Dermis blood vessel endothelial cell (primary cell): ENCODE measurements around the gene ITGB6. TPM values are rescaled to one million over a fixed set of nuclear protein-coding genes. Genes with fewer than 3 reads are reported as not detected.

ENCODE experiments used
- DNase-seq: peaks from one replicate; pipeline ENCODE4 v3.0.0; 2010
- total RNA-seq: library from RNA; depleted of rRNA; stranded (reverse); fragments of >200 nt; gene quantifications from 2 replicates; pipeline ENCODE4 v1.2.3, GENCODE V29; 2014

ITGB6 gene
- total RNA-seq, 1 donor from 2014 or later = 0.85 TPM

DNA sequence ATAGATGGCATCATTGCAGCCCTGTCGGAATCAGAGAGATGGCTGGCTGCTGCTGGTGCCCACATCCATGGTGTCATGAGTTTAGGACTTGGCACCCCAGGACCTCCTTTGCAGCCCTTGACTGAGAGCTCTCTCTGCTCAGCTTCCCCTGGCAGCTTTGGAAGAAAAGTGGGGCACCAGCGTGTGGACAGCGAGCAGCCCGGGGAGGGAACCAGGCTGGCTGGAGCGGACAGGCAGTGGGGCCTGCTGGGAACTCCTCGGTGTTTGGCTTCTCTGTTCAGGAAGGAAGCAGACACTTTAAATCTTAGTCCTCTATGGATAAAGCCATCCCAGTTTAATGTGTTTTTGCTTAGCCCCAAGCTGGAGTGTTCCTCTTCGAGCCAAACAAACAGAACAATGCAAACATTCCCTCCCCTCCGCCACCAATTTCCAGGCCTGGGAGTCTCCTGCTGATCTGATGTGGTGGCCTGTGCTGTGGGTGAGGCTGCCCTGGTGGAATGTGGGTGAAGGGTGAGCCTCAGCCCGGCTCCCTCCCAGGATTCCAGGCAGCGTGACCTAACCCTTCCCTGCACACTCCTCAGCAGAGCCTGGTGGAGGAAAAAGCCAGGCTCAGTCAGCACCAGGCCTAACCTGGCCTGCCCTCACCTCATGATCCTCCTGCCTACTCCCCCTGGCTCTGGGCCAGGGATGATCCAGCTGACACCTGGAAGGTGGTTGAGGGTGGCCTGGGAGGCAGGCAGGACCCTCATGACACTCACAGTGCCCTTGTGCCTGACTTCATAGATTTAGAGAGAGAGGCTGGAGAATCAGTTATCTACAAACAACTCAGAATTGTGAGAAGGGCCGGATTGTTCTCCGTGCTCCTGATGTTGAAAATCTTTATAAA, 21.6 kb upstream of the ITGB6 start:
- peak; percentile 35 for DNase-seq

DNA sequence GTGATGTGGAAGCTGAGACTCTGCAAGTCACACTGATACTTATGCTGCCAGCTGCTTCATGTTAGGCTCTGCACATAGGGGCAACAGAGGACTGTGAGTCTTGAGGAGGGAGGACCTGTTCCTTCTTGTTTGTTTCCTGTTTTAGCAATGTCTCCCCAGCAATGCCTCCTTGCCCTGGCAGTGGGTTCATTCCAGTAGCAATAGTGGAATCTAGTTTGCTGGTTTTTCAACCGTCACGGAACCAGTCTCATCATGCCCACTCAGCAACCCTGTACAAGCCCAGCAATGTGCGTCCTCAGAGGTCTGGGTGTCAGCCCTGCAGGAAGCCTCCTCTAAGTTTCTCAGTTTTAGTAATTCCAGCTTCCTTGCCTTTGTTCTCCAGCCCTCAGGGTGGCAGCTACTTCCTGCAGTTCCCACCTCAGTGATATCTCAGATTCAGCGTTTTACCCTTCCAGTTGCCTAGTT, 20.5 kb upstream of the ITGB6 start:
- peak; percentile 43 for DNase-seq

DNA sequence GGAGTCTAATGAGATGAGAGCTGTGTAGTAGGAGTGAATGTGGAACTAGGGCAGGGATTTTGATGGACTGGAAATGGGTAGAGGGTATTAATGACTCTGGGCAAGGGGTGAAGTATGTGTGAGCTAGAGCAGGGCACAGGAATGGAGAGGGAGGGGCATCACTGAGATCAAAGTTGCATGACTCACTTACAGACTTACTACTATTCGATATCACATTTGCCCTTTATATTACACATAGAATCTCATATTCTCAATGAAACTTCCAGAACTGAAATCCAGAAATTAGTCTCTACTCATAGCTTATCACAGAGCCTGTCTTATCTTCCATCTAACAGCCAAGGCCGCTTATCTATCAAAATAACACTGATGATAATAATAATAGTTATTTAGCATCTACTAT, 20.0 kb upstream of the ITGB6 start:
- DNase-seq = no peak

DNA sequence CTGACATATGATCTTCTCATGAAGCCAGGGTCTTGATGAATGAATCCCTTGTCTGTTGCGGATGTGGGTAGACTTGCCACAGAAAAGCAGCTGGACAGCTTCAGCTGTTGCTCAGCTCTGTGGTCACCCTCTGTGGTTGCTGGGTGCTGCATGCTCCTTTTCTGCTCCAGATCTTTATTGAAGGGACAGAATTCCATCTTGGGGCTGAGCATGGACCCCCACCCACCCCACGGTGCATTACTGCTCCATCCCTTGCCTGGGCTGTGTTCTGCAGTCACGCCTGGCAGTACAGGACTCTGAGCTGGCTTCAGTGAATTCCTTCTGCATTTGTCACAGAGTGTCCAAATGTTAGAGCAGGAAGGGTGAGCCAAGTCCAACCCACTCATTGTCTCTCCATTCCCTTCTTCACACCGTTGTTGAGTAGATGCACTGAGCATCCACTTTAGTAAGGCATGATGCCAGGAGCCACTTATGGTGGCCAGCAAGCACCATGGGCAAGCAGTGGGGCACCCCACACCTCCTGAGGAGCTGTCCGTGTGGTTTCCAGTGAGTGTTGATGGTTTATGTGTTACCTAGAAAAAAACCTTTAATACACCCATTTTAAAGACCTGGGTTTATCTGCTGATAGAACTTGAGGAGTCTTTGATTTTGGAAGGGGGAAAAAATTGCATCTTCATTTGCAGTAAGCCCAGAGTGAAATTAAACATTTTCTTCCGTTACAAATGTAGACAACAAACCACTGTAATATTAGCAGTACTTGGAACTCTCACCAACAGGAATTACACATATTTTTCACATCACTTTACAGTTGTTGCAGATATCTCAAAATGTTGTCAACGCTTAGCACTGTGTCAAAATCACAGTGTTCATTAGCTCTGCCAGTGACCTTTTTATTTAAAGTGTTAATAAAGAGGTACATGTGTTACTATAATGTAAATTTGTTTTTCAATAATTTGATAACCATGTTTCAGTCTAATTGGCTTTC, 14.7 kb upstream of the ITGB6 start:
- peak; percentile 38 for DNase-seq

DNA sequence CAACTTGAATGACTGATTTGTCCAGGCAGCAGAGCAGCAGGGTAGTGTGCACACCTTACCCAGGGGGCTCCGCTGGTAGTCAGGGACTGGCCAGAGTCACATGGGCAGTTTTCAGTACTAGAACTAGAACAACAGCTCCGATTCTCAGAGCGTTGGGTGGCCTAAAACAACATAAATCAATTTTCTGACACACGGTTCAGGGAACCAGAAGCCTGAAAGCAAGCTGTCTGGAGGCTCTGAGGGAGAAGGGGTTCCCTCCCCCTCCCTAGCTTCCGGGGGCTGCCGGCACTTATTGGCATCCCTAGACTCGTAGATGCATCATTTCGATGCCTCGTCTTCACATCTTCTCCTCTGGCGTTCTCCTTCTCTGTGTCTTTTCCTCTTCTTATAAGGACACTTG, 13.4 kb upstream of the ITGB6 start:
- no peak for DNase-seq

DNA sequence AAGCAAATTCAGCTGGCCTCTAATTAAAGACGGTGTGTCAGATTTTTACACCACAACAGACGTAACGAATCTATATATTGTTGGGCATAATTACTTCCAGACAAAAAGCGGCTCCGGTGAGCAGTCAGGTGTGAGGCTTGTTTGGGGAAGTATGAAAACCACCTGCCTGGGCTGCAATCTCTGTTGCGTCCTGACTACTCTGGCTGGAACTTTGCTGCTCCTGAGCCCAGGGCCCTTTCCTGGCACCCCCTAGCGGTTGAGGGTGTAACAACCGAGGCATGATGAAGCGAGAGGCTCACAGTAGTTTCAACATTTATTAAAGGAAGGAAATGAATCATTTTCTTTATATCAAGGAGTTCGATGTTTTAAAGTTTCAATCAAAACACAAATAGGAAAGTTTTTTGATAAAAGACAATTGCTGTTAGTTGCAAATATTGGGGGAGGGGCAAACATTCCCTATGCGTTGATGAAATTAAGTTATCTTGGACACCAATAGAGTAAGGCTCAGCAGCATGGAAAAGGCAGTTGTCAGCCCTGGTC, 10.6 kb upstream of the ITGB6 start:
- peak; percentile 91 for DNase-seq

DNA sequence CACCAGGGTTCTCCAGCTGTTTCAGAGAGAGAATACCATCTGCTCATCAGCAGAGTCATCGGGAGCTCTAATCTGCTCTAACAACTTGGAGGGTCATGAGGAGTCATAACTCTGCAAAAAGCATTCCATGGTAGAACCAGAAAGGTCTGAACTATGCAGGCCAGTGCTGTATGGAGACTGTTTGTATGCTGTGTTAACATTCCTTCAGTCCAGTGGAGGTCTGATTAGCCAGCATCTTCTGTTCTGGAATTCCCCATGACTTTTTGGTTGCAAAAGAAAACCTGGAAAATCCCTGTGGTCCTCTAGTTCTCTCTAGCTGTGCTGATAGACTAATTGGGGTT, 9.4 kb upstream of the ITGB6 start:
- DNase-seq = peak; percentile 45

DNA sequence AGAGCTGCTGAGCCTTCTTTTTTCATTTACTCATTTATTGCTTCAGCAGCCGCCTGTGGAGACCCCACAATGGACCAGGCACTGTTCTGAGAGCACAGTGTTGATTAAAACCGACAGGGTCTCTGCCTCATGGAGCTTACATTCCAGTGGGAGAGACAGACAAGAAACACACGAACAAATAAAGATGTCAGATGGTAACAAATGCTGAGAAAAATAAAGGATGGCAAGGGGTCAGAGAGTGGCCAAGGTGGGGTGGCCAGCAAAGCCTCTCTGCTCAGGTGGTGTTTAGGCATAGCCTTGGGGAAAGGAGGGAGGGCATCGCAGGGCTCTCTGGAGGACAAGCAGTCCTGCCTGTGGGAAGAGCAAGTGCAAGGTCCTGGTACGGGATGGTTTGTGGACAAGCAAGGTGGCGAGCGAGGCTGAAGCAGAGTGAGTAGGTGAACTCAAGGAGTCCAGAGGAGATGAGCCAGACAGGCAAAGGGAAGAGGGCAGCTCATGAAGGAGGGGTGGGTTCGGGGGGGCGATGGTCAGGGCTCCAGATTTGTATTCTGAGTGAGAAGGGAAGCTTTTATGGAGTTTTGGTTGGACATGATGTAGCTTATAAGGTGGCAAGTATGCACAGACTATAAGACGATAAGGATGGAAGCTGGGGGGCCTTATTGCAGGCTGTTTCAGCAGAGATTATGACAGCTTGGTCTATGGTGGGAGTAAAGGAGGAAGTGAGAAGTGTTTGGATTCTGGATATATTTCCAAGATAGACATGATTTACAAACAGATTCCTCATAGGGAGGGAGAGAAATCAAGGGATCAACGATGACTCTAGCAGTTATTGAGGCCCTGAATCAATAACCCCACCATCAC, 8.8 kb upstream of the ITGB6 start:
- DNase-seq = no peak

DNA sequence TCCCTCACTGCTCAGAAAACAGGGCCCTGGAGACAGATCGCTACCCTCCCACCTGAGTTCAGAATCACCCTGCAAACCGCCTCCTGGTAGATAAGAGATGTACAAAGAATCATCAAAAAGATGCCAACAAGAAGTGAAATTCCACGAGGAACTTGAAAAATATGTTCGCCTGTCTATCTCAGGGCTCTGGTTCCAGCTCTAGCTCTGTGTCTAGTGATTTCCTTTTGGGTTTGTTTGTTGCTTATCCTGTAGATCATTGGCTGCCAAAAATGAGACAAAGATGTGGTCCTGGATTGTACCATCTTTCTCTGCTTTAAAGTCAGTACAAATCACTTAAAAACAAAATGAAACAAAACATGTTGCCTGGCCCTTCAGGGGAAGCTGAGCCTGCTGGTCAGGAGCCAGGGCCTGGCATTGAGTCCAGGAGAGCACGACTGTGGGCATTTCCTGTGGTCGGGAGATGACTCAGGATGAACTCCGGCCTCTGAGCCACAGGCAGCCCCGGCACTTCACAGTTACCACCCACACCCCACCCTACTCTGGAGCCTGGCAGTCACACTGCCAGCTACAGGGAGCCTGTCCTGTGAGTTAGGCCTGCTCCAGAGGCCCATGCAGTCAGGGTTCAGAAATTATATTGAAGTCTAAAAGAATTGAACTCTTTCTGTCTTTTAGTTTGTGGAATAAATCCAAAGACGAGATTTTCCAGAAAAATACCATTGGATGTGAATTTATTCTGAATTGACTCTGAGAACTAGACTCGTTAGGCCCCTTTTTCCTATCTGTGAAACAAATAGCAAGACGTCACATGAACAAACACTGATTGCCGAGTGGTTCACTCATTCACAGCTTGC, 8.0 kb upstream of the ITGB6 start:
- DNase-seq = peak; percentile 86

DNA sequence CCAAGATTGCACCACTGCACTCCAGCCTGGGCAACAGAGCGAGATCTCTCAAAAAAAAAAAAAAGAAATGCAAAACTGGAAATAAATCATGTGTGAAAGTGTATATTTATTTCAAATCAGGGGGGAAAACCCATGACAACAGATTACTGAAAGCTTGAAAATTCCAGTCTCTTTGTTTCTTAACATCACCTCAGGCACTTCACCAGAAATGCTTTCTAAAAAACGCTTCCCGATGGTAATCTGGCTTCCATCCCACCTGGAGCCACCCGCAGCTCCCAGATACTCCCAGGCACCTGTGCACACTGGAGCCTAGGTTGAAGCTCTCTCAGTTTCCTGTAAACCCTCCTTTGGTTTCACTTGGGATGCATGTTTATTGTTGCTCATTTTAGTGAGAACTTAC, 7.2 kb upstream of the ITGB6 start:
- DNase-seq = no peak

DNA sequence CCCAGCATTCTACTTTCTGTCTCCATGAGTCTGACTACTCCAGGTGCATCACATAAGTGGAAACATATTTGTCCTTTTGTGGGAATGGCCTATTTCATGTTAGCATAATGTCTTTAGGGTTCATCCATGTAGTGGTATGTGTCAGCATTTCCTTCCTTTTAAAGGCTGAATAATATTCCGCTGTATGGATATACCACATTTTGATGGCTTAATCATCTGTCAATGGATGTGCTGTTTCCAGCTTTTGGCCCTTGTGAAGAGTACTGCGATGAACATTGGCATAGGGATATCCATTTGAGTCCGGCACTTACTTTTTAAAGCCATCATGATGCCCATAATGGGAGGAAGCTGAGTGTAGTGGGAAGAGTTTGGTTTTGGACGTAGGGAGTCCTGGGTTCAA, 6.4 kb upstream of the ITGB6 start:
- DNase-seq = no peak

DNA sequence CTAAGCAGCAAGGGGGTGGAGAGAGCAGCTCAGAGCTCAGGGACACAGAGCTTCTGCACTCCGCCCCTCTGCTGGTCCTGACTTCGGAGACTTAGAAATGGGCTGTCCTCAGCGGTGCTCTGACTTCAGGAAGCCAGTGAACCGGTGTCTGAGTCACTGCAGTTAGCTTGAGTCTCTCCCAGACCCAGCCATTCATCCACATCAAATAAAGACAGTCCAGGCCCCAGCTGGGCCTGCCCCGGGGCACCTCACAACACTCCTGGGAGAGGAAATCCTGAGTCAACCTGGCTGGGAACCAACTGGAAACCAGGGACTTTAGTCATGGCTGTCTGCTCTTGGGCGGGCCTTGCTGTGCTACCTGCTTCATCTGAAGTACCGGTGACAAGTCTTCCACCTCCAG, 5.4 kb upstream of the ITGB6 start:
- DNase-seq = peak; percentile 98

DNA sequence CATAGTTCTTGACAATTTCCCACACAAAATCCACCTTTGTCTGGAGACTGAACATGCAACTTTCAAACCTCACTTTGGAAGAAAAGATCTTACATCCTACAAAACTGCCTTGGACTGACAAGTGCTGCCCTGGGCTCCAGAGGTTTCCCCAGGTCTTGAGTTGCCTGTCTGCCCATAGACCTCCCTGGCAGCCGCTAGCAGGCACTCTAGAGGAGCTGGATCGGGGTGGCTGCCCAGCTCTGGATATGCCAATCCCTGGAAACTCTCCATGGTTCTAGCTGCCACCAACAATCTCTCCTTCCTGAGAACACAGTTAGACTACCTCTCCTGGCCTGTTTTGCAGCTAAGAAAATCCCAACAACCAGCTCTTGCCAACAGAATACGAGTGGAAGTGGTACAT, 3.4 kb upstream of the ITGB6 start:
- no peak for DNase-seq

DNA sequence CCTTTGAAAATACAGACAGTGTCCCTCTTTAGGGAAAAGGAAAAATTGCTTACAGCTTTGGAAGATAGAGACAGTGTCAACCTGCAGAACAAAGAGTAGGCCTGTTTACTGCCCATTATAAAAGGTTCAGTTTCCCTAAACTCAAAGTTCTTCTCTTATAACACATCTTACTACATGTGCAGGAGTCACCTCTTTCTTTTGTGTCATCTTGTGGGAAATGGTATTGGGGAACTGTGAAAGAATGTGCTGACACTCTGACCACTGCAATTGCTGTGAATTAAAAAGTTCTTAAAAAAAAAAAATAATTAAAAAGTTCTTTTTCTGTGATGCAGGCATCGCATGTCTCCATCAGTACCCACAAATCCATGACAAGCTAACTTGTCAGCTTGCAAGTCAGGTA, 2.9 kb upstream of the ITGB6 start:
- no peak for DNase-seq

DNA sequence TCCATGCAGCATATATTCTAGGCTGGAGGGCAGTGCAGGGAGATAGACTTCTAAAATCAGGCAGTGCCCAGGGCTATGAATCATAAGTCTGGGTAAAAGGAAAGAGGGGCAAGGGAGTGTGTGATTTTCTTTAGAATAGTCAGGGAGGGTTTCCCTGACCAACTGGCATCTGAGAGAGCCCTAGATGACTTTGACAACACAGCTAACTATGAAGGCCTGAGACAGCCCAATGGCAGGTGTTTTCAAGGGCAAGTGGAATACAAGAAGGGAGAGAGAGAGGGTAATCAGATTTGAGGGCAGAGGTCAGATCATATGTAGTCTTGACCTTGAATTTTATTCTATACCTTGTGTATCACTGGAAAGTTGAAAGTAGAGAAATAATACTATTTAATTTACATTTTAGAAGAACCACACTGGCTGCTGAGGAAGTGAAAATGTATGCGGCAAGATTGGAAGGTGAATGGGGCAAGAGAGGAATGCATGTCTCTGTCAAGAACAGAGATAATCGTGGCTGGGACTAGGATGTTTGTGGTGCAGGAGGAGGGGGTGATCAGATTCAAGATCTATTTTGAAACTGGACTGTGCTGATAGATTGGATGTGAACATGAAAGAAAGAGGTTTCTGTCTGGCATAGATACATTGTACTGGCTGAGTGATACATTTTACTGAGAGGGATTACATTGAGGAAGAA, 1.9 kb upstream of the ITGB6 start:
- DNase-seq = no peak

DNA sequence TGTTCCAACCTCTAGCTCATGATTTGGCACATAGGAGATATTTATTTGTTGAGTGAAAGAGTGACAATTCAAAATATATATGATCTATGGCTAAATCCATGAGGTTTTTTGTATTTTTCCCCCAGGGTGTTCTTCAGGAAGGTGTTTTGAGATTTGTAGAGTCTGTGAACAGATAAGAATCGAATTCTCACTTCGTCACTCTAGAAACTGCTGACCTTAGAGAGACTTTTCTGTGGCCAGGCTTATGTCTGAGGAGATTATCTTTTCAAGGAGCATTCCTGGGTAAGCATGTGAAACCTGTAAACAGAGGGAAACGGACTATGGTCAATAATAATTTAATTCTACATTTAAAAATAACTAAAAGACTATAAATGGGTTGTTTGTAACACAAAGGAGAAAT, 849 bp upstream of the ITGB6 start:
- DNase-seq = no peak

DNA sequence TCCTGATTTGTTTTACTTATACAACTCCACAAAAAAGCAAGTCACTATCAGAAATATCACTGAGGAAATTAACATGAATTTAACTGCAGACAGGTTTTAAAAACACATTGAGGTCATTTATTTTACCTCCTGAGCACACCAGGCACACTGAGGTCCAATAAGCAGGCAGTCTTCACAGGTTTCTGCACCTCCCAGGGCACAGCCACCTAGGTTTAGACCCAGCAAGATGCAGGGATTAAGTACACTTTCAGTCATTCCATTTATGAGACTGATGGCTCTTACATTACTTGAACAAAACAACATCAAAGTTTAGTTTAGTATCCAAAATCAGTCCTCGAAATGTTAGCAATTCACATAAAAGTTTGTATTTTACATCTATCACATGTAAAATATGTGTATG, 1.0 kb downstream of the ITGB6 start:
- no peak for DNase-seq

DNA sequence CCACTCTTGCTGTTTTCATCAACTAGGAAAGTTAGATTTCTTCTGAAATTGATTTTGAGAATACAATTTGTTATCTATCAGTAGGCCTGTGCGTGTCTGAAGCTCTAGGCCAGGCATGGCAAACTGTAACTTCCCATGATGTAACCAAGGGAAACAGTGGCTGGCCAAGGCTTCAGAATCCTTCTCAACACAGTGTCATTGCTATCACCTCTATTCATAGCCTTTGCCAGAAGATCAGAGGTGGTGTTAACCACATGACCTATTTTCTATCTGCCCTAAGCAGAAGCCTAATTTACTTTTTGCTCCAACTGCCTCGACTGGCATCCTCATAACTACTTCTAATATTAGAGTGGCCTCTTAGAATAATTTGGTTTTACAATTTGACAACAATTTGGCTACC, 2.5 kb downstream of the ITGB6 start:
- no peak for DNase-seq

DNA sequence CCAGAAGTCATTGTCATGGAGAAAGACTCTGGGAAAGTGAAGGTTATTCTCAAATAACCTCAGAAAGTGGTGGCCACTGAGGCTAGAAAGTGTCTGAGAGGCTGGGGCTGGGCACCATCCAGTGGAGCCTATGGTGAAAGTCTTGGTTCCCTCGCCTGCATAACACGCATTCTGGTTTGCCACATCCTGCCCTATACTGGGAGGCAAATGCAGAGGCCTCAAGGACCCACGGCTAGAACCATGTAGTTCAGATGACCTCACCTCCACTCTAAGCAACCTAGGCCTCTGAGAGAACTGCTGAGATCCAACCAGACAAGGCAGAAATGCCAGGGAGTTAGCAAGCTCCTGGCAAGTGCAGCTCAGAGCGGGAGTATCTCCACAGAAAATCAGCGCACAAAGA, 5.1 kb downstream of the ITGB6 start:
- no peak for DNase-seq

DNA sequence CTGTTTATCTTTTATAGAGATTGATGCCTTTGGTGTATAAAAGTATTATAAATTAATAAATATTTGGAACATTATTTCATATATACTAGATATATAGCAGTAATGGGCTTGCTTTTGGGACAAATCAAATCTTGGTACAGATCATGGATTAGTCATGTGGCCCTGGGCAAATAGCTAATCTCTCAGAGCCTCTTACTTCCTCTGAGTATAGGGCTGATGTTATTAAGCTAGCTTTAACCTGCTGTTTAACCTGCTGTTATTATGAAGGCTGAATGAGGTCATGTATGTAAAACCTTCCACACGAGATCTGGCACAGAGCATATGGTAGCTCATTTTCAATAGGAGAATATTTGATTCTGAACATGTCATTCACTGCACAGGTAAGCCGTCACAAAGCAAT, 5.7 kb downstream of the ITGB6 start:
- no peak for DNase-seq
